NCI-H510A (cell line): ENCODE measurements around the gene RNF213.
A peak's percentile ranks its signal among the peaks of the same experiment; 100 is the strongest.
"Not testable (repeated sequence)": the region's sequence is repeated elsewhere in the genome, so short reads cannot be mapped to it uniquely, and the experiment has no call there.

Source experiments
- DNase-seq: peaks from one replicate; lab custom pipeline; 2025; lab: John Stamatoyannopoulos, UW

The RNF213 gene

GRCh38 chr17:80270836-80271235 lies 10.2 kb downstream of the RNF213 start:
- DNase-seq, result no peak

- no peak for DNase-seq
Measured at GRCh38 chr17:80272366-80272765, 11.7 kb downstream of the RNF213 start.

GRCh38 chr17:80274331-80274730 lies 13.7 kb downstream of the RNF213 start:
- no peak for DNase-seq

GRCh38 chr17:80274871-80275449 lies 14.3 kb downstream of the RNF213 start:
- no peak for DNase-seq

- DNase-seq, result not testable (repeated sequence)
Measured at GRCh38 chr17:80275857-80276256, 15.2 kb downstream of the RNF213 start.

- no peak for DNase-seq
Measured at GRCh38 chr17:80277751-80278671, 17.4 kb downstream of the RNF213 start.

GRCh38 chr17:80279895-80280294 lies 19.2 kb downstream of the RNF213 start:
- DNase-seq, result no peak

GRCh38 chr17:80281516-80281915 lies 20.9 kb downstream of the RNF213 start:
- no peak for DNase-seq

- peak; percentile 54 for DNase-seq
Measured at GRCh38 chr17:80283116-80283852, 22.6 kb downstream of the RNF213 start.

- no peak for DNase-seq
Measured at GRCh38 chr17:80284631-80285030, 24.0 kb downstream of the RNF213 start.

- no peak for DNase-seq
Measured at GRCh38 chr17:80285237-80285920, 24.7 kb downstream of the RNF213 start.

GRCh38 chr17:80286638-80286960 lies 25.9 kb downstream of the RNF213 start:
- DNase-seq, result no peak

GRCh38 chr17:80287038-80287437 lies 26.4 kb downstream of the RNF213 start:
- DNase-seq, result no peak

- peak; percentile 45 for DNase-seq
Measured at GRCh38 chr17:80287806-80288567, 27.3 kb downstream of the RNF213 start.

GRCh38 chr17:80289616-80290015 lies 29.0 kb downstream of the RNF213 start:
- no peak for DNase-seq

GRCh38 chr17:80290156-80290555 lies 29.5 kb downstream of the RNF213 start:
- DNase-seq, result no peak

- DNase-seq, result no peak
Measured at GRCh38 chr17:80291260-80291659, 30.6 kb downstream of the RNF213 start.

- no peak for DNase-seq
Measured at GRCh38 chr17:80291691-80292487, 31.2 kb downstream of the RNF213 start.

GRCh38 chr17:80292521-80292971 lies 31.9 kb downstream of the RNF213 start:
- DNase-seq, result no peak

GRCh38 chr17:80294210-80294609 lies 33.6 kb downstream of the RNF213 start:
- DNase-seq, result no peak

- no peak for DNase-seq
Measured at GRCh38 chr17:80294653-80295052, 34.0 kb downstream of the RNF213 start.
